NCI-H146 treated with DMSO at 0.1 percent for 48 hours (cell line): Measurements from ENCODE around the gene JAG2.

Source experiments
- DNase-seq: peaks from one replicate; lab custom pipeline; 2025; ENCODE audit not compliant: unreplicated experiment; lab: John Stamatoyannopoulos, UW

Gene JAG2

DNA sequence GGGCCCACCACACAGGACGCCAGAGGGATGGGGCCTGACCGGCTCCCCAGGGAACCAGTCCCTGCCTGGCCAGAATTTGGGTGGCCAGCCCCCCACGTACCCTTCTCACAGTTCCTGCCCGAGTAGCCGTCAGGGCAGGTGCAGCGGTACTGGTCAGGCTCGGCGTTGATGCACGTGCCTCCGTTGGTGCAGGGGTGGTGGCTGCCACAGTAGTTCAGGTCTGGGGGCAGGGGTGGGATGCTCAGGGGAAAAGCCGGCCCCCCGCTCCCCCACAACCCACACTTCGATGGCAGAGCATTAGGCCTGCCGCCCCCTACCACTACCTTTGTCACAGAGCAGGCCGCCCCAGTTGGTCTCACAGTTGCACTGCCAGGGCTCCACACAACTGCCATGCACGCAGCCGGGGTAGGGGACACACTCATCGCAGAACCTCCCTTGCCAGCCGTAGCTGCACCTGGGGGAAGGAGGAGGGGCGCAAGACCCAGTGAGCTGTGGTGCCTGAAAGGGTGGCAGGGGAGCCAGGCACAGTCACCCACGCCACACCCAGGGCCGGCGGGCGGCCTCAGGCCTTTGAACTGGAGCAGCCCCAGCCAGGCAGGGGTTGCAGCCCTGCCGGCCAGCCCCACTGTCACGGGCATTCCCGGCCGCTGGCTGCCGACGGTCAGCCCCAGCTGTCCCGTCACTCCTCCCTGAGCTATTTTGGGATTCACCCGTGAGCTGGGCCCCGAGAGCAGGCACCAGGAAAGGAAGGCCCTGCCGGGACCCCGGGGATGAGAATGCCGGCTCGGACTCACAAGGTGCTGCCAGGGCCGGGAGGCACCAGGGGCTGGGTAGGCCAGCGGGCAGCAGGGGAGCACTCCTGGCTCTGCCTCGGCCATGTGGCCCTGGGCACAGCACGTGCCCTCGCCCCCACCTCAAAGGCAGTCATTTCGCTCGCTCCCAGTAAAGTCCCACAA, 16.5 kb downstream of the JAG2 start:
- no peak for DNase-seq

DNA sequence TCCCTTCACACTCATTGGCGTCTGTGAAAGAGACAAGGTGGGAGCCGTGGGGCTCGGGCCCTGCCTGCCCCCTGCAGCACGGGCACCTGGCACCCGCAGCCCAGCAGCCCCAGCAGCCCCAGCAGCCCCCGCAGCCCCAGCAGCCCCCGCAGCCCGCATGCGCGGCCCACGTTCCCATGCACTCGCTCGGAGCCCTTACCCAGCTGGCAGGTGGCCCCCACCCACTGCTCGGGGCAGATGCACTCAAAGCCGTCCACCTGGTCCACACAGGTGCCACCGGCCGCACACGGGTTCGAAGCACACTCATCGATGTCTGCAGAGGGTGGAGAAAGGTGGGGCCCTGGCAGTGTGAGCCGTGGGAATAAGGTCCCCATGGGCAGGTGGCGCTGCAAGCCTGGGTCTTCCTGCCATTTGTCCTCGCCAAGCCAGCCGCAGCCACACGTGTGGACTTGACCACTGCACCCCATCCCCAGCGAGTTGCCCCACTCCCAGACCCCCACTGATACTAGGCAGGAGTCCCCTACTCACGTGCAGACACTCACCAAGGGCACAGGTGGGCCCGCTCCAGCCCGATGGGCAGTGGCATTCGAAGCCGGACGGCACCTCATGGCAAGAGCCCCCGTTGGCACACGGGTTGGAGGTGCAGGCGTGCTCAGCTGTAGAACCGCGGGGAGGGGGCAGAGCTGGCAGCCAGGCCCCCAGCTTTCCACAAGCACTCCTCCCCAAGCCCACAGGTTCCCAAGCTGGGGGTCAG, 17.3 kb downstream of the JAG2 start:
- DNase-seq = no peak

GRCh38 chr14:105150368-105151083, 18.1 kb downstream of the JAG2 start:
- no peak for DNase-seq

- DNase-seq = no peak
Observed at GRCh38 chr14:105150026-105150367, 18.6 kb downstream of the JAG2 start.

GRCh38 chr14:105149146-105149781, 19.3 kb downstream of the JAG2 start:
- DNase-seq = no peak

DNA sequence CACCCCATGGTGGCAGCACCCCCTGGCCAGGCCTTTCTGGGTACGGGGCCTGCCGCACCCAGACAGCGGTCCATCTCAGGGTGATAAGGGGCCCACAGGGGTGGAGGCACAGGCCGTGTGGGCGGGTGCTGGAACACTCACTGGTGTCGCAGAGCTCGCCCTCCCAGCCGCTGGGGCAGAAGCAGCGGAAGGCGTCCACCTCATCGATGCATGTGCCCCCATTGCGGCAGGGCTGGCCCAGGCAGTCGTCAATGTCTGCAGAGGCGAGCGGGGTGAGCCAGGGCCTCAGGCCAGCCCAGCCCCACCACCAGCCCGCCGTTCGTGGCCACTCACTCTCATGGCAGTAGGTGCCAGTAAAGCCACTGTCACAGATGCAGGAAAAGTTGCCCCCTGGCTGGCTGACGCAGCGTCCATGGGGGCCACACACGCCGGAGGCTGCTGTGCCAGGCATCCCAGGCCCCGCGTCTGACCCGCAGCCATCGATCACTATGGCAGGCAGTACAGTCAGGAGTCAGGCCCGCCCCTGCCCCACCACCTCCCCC, 19.9 kb downstream of the JAG2 start:
- no peak for DNase-seq

GRCh38 chr14:105147671-105148603, 20.6 kb downstream of the JAG2 start:
- DNase-seq = no peak

DNA sequence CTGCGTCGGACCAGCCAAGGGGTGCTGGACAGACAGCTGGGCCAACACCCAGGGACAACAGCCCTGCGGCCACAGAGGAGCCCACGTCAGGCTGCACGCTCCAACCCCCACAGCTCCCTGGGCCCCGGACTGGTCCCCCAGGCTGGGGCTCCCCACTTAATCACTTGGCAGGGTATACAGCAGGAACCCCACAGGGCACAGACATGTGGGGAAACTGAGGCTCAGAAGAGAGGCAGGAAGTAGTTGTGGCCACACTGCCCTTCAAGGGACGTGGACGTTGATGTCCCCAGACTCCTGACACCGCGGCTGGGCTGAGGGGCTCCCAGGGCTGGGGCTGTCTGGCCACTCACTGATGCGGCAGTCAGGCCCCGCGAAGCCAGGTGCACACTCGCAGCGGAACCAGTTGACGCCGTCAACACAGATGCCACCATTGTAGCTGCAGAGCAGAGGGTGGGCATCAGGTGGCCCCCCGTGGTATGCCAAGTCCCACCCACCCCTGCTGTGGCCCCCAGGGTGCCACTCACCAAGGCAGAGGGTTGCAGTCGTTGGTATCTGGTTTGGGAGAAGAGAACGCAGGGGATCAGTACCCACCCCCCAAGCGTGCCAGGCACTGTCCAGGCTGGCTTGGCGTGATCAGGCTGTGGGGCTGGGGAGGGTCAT, 21.5 kb downstream of the JAG2 start:
- no peak for DNase-seq

DNA sequence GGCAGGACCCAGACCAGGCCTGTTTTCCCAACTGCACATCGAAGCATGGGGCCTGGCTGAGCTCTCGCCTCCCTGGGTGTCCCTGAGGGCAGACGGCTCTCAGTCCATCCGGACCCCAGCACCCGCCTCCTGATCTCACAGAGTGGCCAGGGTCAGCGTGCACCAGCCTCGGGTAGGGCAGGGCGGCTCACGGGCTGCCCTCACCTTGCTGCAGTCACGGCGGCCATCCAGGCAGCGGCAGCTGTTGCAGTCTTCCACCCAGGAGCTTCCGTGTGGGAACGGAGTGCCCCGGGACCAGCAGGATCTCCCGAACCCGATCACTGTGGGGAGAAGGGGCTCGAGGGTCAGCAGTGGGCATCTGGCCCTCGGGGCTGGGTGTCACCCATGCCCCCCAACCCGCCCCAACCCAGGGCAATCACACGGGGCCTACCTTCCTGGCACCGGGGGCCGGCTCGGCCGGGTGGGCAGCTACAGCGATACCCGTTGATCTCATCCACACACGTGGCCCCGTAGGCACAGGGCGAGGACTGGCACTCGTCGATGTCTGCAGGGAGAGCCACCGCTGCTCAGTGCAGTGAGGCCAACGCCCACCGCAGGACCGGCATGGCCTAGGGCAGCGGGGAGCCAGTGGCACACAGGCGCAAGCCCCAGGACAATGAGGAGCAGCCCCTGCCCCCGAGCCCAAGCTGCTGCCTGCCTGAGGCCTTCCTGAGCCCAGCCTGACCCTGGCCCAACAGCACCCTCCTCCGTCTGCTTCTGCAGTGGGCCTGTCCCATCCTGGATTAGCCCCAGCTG, 22.2 kb downstream of the JAG2 start:
- DNase-seq = no peak

DNA sequence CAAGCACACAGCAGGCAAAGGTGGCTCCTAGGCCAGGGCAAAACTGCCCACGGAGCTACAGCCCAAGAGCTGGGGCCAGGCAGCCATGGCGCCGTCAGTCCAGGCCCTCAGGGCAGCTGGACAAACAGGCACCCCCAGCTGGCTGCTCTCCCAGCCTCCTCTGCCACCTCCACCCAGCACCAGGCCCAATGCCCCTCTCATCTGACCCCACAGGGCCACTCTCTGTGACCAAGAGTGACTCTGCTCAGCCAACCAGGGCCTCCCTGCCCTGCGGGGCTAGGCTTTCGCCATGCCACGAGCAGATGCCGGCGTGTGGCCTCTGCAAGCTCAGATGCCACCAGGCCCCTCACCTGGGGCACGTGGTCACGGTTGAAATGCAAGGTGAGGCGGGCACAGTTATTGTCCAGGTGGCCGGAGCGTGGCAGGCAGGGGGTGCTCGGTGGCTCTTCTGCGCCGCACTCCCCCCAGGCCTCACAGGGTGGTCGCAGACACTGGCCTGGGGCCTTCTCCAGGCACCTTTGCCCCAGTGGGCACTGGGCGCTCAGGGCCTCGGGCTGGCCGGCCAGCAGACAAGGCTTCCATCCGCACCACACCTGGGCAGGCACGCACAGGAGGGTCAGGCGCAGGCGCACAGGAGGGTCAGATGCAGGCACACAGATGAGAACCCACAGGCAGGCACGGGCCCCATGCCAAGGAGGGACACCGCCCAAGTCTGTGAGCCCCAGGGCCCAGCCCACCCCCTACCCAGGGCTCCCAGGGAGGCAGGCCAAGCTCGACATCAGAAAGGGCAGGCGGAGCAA, 23.0 kb downstream of the JAG2 start:
- no peak for DNase-seq

DNA sequence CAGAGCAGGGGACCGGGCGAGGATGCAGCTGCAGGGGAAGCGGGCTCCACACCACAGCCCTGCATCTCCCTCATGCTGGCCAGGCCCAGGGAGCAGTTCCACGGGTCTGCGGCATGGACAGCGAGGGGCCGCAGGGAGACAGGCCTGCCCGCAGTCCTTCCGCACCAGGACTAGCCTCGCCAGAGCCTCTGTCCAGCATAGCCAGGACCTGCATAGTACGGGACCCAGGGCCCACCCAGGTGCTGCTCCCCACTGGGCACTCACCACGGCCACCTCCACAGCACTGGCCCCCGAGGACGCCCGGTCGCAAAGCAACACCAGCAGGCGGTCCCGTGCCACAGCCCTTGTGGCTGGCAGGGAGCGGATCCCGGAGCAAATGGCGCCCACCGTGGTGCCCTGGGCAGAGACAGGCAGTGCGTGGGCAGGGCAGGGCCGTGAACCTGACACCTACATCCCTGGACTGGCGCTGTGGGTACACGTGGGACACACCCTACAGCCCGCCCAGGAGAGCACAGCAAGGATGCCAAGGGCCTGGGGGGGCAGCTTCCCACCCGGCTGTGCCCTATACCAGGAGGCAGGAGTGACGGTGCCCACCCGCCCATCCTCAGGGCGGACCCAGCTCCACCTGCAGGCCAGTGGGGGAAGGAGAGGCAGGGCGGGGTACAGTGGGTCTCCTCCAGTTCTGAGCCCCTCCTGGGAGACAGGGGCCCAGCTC, 23.8 kb downstream of the JAG2 start:
- DNase-seq = no peak

DNA sequence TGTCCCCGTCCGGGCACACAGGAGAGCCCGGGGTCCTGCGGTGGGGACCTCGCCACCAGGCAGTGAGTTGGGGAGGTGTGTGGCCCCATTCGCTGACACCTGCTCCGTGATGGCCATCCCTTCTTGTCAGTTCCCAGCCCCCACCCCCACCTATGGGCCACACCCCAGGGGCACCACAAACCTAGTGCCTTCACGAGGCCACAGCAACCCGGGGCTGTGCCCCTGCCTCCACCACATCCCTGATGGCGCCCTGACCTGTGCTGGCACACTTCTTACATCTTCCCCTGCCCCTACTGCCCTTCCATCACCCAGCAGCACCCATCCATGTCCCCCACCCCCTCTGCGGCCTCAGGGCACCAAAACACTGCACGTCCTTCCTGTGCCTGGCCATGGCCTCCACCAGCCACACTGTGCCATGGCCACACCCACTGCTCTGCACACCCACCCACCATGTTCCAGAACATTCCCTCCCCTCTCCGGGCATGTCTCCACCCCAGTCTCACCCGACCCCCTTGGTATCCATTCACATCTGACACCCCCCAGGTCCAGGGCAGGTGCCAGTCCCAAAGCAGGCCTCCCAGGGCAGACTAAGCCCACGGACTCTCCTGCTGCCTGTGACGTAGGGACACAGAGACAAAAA, 24.4 kb downstream of the JAG2 start:
- no peak for DNase-seq

GRCh38 chr14:105143451-105144025, 25.0 kb downstream of the JAG2 start:
- no peak for DNase-seq

GRCh38 chr14:105142651-105143450, 25.7 kb downstream of the JAG2 start:
- DNase-seq = no peak
